ENCODE measurements around the gene SCN2A.

SCN2A gene

GRCh38 chr2:165361514-165361913, 122.3 kb downstream of the SCN2A start:
- H3K4me3 ChIP-seq (replicated peaks; ENCODE audit: low read depth, low read length) = no peak overlapping the region
- no peak for TF ChIP-seq CTCF (IDR thresholded peaks at IDR 0.05; ENCODE audit: low read length, missing control alignments)

DNA sequence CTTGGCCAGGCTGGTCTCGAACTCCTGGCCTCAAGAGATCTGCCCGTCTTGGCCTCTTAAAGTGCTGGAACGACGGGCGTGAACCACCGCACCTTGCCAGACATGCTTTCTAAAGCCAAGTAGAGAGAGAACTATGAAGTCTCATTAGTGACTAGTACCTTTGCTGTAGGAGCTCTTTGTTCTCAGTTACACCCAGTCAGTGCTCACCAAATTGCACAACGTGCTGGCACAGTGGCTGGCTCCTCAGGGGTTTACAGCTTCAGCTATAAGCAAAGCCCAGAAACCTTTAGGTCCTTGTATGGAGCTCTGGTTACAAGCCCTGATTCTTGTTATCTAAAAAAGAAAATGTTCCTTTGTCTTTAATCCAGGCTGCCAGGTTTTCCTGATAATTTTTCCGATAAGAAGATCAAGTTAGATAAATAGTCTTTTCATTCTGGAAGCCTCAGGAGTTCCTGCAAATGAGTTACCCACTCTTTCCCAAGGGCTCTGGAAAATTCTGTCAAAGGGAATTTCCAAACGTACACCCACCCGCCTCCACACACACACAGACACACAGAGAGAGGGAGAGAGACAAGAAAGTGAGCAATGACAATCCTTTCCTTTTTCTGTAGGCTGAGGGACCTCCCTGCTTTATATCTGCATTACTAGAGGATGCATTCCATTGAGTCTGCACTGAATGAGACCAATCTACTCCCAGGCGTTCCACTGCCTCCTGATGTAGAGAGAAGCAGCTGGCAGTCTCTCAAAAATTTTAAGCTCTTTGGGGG, 130.1 kb downstream of the SCN2A start:
- TF ChIP-seq CTCF (IDR thresholded peaks at IDR 0.05; ENCODE audit: low read length, missing control alignments) = no peak
- peak; percentile 2 for DNase-seq (ENCODE audit: low read depth)
- H3K4me3 ChIP-seq (replicated peaks; ENCODE audit: low read depth, low read length) = no peak overlapping the region

More at GRCh38 chr2:165361514-165361913, 122.3 kb downstream of the SCN2A start:
- no peak for DNase-seq (ENCODE audit: low read depth)

DNA sequence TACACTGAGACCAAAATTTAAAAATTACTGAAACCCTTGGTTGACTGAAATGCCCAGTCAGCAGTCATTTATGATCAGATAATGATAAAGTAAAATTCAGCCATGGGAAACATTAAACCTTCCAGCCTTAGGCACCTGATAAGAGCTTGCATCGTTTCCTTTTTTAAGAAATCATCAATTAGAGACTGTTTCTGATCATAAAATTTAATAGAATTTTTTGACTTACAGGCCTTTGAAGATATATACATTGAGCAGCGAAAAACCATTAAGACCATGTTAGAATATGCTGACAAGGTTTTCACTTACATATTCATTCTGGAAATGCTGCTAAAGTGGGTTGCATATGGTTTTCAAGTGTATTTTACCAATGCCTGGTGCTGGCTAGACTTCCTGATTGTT, 130.7 kb downstream of the SCN2A start:
- no peak for TF ChIP-seq CTCF (IDR thresholded peaks at IDR 0.05; ENCODE audit: low read length, missing control alignments)
- no peak for DNase-seq (ENCODE audit: low read depth)
- no peak overlapping the region for H3K4me3 ChIP-seq (replicated peaks; ENCODE audit: low read depth, low read length)

- no peak for DNase-seq (ENCODE audit: low read depth)
- TF ChIP-seq CTCF (IDR thresholded peaks at IDR 0.05; ENCODE audit: low read length, missing control alignments) = no peak
- no peak overlapping the region for H3K4me3 ChIP-seq (replicated peaks; ENCODE audit: low read depth, low read length)
Observed at GRCh38 chr2:165371356-165371755, 132.1 kb downstream of the SCN2A start.

DNA sequence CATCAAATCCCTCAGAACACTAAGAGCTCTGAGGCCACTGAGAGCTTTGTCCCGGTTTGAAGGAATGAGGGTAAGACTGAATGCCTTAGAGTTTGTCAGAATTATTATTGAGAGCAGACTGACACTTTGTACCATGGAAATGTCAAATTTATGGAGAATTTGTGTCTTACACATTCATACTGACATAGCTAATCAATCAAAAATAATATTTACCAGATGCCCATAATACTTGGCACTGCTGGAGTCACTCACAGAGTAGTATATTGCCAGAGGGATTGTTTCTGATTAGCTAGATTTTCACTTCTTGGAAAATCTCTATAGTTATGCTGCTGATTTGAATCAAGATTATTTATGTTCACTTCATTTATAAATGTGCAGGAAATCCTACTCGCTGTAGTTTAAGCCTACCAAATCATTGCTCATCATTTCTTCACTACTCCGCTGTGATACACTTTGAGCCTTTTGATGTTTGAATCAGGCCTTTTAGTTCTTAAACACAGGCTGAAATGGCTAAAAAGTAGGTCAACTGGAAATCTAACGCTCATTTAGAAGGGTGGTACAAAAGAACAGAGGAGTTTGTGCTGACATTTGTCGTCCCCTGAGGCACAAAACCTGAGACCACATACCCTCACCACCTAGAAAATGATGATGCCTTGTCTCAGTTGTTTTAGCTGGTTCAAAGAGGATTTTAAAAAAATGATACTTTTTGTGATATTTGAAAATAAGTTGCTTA, 134.2 kb downstream of the SCN2A start:
- H3K4me3 ChIP-seq (replicated peaks; ENCODE audit: low read depth, low read length) = no peak overlapping the region
- no peak for DNase-seq (ENCODE audit: low read depth)
- no peak for TF ChIP-seq CTCF (IDR thresholded peaks at IDR 0.05; ENCODE audit: low read length, missing control alignments)

- no peak for DNase-seq (ENCODE audit: low read depth)
- no peak overlapping the region for H3K4me3 ChIP-seq (replicated peaks; ENCODE audit: low read depth, low read length)
- TF ChIP-seq CTCF (IDR thresholded peaks at IDR 0.05; ENCODE audit: low read length, missing control alignments) = no peak
Observed at GRCh38 chr2:165376571-165376975, 137.4 kb downstream of the SCN2A start.

Measured in fibroblast of pulmonary artery (primary cell).